IPS DF 19.7 (cell line): ENCODE data around the gene PTPMT1.
"Not testable (repeated sequence)": the region's sequence is repeated elsewhere in the genome, so short reads cannot be mapped to it uniquely, and the experiment has no call there.

Experiments used
- DNase-seq: peaks from one replicate; pipeline ENCODE4 v3.0.0-alpha.2; 2013; ENCODE audit warnings: low read depth, low spot score

The PTPMT1 gene

GRCh38 chr11:47565340-47566148, at the start of gene PTPMT1:
Gene PTPMT1 (plus strand): TSS chr11:47565599. CDS start chr11:47565623, 24 bp downstream.
- no peak for DNase-seq

- no peak for DNase-seq
Observed at GRCh38 chr11:47516155-47516554, 49.2 kb upstream of the PTPMT1 start.

- DNase-seq, result no peak
Observed at GRCh38 chr11:47516984-47517853, 48.2 kb upstream of the PTPMT1 start.

- DNase-seq, result no peak
Observed at GRCh38 chr11:47518212-47518964, 47.0 kb upstream of the PTPMT1 start.

- DNase-seq, result no peak
Observed at GRCh38 chr11:47523490-47524225, 41.7 kb upstream of the PTPMT1 start.

GRCh38 chr11:47524291-47524874, 41.0 kb upstream of the PTPMT1 start:
- no peak for DNase-seq

GRCh38 chr11:47526032-47526431, 39.4 kb upstream of the PTPMT1 start:
- not testable (repeated sequence) for DNase-seq

- DNase-seq, result no peak
Observed at GRCh38 chr11:47527186-47527585, 38.2 kb upstream of the PTPMT1 start.

GRCh38 chr11:47529951-47530350, 35.4 kb upstream of the PTPMT1 start:
- no peak for DNase-seq

- DNase-seq, result not testable (repeated sequence)
Observed at GRCh38 chr11:47530721-47531120, 34.7 kb upstream of the PTPMT1 start.

GRCh38 chr11:47531666-47532065, 33.7 kb upstream of the PTPMT1 start:
- no peak for DNase-seq

- no peak for DNase-seq
Observed at GRCh38 chr11:47532597-47533213, 32.7 kb upstream of the PTPMT1 start.

GRCh38 chr11:47533690-47534151, 31.7 kb upstream of the PTPMT1 start:
- no peak for DNase-seq

- no peak for DNase-seq
Observed at GRCh38 chr11:47534704-47535251, 30.6 kb upstream of the PTPMT1 start.

- DNase-seq, result no peak
Observed at GRCh38 chr11:47536915-47537314, 28.5 kb upstream of the PTPMT1 start.

- no peak for DNase-seq
Observed at GRCh38 chr11:47538741-47539565, 26.4 kb upstream of the PTPMT1 start.

GRCh38 chr11:47539681-47540039, 25.7 kb upstream of the PTPMT1 start:
- DNase-seq, result no peak

GRCh38 chr11:47541070-47541469, 24.3 kb upstream of the PTPMT1 start:
- DNase-seq, result no peak

- no peak for DNase-seq
Observed at GRCh38 chr11:47545298-47545697, 20.1 kb upstream of the PTPMT1 start.
